Endothelial cell (in vitro differentiated cells): ENCODE measurements around the gene RBCK1. TPM values are rescaled to one million over a fixed set of nuclear protein-coding genes. Genes with fewer than 3 reads are reported as not detected.

Source experiments
- DNase-seq: peaks from one replicate; pipeline ENCODE4 v3.0.0; 2021; ENCODE audit warnings: low spot score
- H3K27ac Mint-ChIP-seq: one replicate; pipeline ENCODE4 v1.8.0; 2021; ENCODE audit warnings: mixed read lengths, inconsistent platforms; ENCODE audit not compliant: unreplicated experiment
- H3K27me3 Mint-ChIP-seq: one replicate; pipeline ENCODE4 v1.8.0; 2021; ENCODE audit warnings: mild to moderate bottlenecking, moderate library complexity, mixed read lengths, inconsistent platforms; ENCODE audit not compliant: unreplicated experiment
- H3K36me3 Mint-ChIP-seq: one replicate; pipeline ENCODE4 v1.8.0; 2021; ENCODE audit warnings: mild to moderate bottlenecking, low read depth, mixed read lengths, inconsistent platforms; ENCODE audit not compliant: unreplicated experiment
- H3K4me1 Mint-ChIP-seq: one replicate; pipeline ENCODE4 v1.8.0; 2021; ENCODE audit warnings: mild to moderate bottlenecking, mixed read lengths, inconsistent platforms; ENCODE audit not compliant: unreplicated experiment
- H3K4me3 Mint-ChIP-seq: one replicate; pipeline ENCODE4 v1.8.0; 2021; ENCODE audit warnings: mild to moderate bottlenecking, mixed read lengths, inconsistent platforms; ENCODE audit not compliant: unreplicated experiment
- H3K9me3 Mint-ChIP-seq: one replicate; pipeline ENCODE4 v1.8.0; 2021; ENCODE audit warnings: mixed read lengths, inconsistent platforms; ENCODE audit not compliant: unreplicated experiment
- CTCF ChIP-seq: fragments of 200-600 bp; sonication (generic); IDR thresholded peaks from one replicate; pipeline ENCODE4 v1.5.0; 2021; ENCODE audit warnings: antibody characterized with exemption; ENCODE audit not compliant: unreplicated experiment
- total RNA-seq: library from RNA; stranded (reverse); fragmentation: NEBNext Ultra II Directional; extraction: Animal tissue kit (Norgen Biotek cat#: 25700); gene quantifications from one replicate; pipeline ENCODE4 v1.2.1, GENCODE V29; 2021; ENCODE audit not compliant: unreplicated experiment

The RBCK1 gene
- total RNA-seq, 1 donor from 2014 or later, result 68.8 TPM

GRCh38 chr20:427401-427800 is 19.3 kb downstream of the RBCK1 start:
- TF ChIP-seq CTCF, result no peak
- H3K27ac Mint-ChIP-seq, result no peak overlapping the region
- no peaks in the 10 kb centered on the region for H3K9me3 Mint-ChIP-seq
- H3K27me3 Mint-ChIP-seq, result peaks cover 3% of the 10 kb centered on the region
- peaks cover 7% of the 10 kb centered on the region for H3K4me1 Mint-ChIP-seq
- H3K36me3 Mint-ChIP-seq, result peaks cover 22% of the 10 kb centered on the region
- no peak for DNase-seq
- no peak overlapping the region for H3K4me3 Mint-ChIP-seq

- DNase-seq, result no peak
- Mint-ChIP-seq H3K36me3 (peaks cover 22% of the 10 kb centered on the region), H3K9me3 (no peaks in the 10 kb centered on the region), H3K4me1 (peaks cover 7% of the 10 kb centered on the region), H3K4me3 (peak overlapping the region; percentile 51), H3K27me3 (peaks cover 3% of the 10 kb centered on the region), H3K27ac (no peak overlapping the region)
- no peak for TF ChIP-seq CTCF
Observed at GRCh38 chr20:427849-428657, 20.0 kb downstream of the RBCK1 start.

- no peak for DNase-seq
- Mint-ChIP-seq H3K9me3 (no peaks in the 10 kb centered on the region), H3K4me3 (peak overlapping the region; percentile 51), H3K36me3 (peaks cover 22% of the 10 kb centered on the region), H3K27ac (no peak overlapping the region), H3K27me3 (peaks cover 3% of the 10 kb centered on the region), H3K4me1 (peaks cover 13% of the 10 kb centered on the region)
- TF ChIP-seq CTCF, result no peak
Observed at GRCh38 chr20:428658-429200, 20.6 kb downstream of the RBCK1 start.

- H3K4me3 Mint-ChIP-seq, result no peak overlapping the region
- no peak for TF ChIP-seq CTCF
- H3K27ac Mint-ChIP-seq, result no peak overlapping the region
- no peak for DNase-seq
- no peaks in the 10 kb centered on the region for H3K9me3 Mint-ChIP-seq
- H3K4me1 Mint-ChIP-seq, result peaks cover 6% of the 10 kb centered on the region
- H3K36me3 Mint-ChIP-seq, result peaks cover 16% of the 10 kb centered on the region
- peaks cover 7% of the 10 kb centered on the region for H3K27me3 Mint-ChIP-seq
Observed at GRCh38 chr20:430091-430999, 22.2 kb downstream of the RBCK1 start.
